ENCODE results near the gene TGFB1I1. TPM values are rescaled to one million over a fixed set of nuclear protein-coding genes. Genes with fewer than 3 reads are reported as not detected.
"Not testable (repeated sequence)": the region's sequence is repeated elsewhere in the genome, so short reads cannot be mapped to it uniquely, and the experiment has no call there.

The TGFB1I1 gene
- total RNA-seq, 6 experiments from 2014 or later = 163 to 209 (median 191) TPM

- DNase-seq = no peak
- peaks cover 8% of the 10 kb centered on the region for H3K9me3 Mint-ChIP-seq
- H3K4me1 Mint-ChIP-seq (ENCODE audit: low read depth) = peaks cover 12% of the 10 kb centered on the region
- H3K36me3 Mint-ChIP-seq (ENCODE audit: low read depth) = peaks cover 4% of the 10 kb centered on the region; the same call in 1 of the 2 replicates
- H3K4me3 Mint-ChIP-seq = no peak overlapping the region
- peaks cover 12% of the 10 kb centered on the region for H3K27me3 Mint-ChIP-seq (ENCODE audit: insufficient read depth)
- no peak overlapping the region for H3K27ac Mint-ChIP-seq
- TF ChIP-seq CTCF (IDR thresholded peaks at IDR 0.05) = no peak
Measured at GRCh38 chr16:31517800-31518402, 45.9 kb downstream of the TGFB1I1 start.

- peaks cover 16% of the 10 kb centered on the region for H3K27me3 Mint-ChIP-seq (ENCODE audit: insufficient read depth)
- DNase-seq = no peak
- H3K4me1 Mint-ChIP-seq (ENCODE audit: low read depth) = no peaks in the 10 kb centered on the region
- H3K4me3 Mint-ChIP-seq = no peak overlapping the region
- H3K36me3 Mint-ChIP-seq (ENCODE audit: low read depth) = peaks cover 4% of the 10 kb centered on the region; the same call in 1 of the 2 replicates
- peaks cover 6% of the 10 kb centered on the region for H3K9me3 Mint-ChIP-seq
- TF ChIP-seq CTCF (IDR thresholded peaks at IDR 0.05) = no peak
- no peak overlapping the region for H3K27ac Mint-ChIP-seq
Measured at GRCh38 chr16:31519759-31520431, 47.9 kb downstream of the TGFB1I1 start.

GRCh38 chr16:31521368-31521767 lies 49.4 kb downstream of the TGFB1I1 start:
- TF ChIP-seq CTCF (IDR thresholded peaks at IDR 0.05) = no peak
- Mint-ChIP-seq H3K9me3 (peaks cover 6% of the 10 kb centered on the region), H3K27me3 (ENCODE audit: insufficient read depth) (peaks cover 15% of the 10 kb centered on the region), H3K27ac (no peak overlapping the region), H3K4me1 (ENCODE audit: low read depth) (no peaks in the 10 kb centered on the region), H3K4me3 (no peak overlapping the region), H3K36me3 (ENCODE audit: low read depth) (peaks cover 4% of the 10 kb centered on the region; the same call in 1 of the 2 replicates)
- DNase-seq = no peak

GRCh38 chr16:31522071-31522470 lies 50.1 kb downstream of the TGFB1I1 start:
- H3K9me3 Mint-ChIP-seq = peaks cover 6% of the 10 kb centered on the region
- H3K4me1 Mint-ChIP-seq (ENCODE audit: low read depth) = no peaks in the 10 kb centered on the region
- no peak overlapping the region for H3K4me3 Mint-ChIP-seq
- no peak for TF ChIP-seq CTCF (IDR thresholded peaks at IDR 0.05)
- H3K27me3 Mint-ChIP-seq (ENCODE audit: insufficient read depth) = peaks cover 13% of the 10 kb centered on the region
- H3K27ac Mint-ChIP-seq = no peak overlapping the region
- H3K36me3 Mint-ChIP-seq (ENCODE audit: low read depth) = peaks cover 4% of the 10 kb centered on the region; the same call in 1 of the 2 replicates
- DNase-seq = no peak

GRCh38 chr16:31523768-31524167 lies 51.8 kb downstream of the TGFB1I1 start:
- not testable (repeated sequence) for H3K9me3 Mint-ChIP-seq; H3K36me3 Mint-ChIP-seq (ENCODE audit: low read depth); H3K4me1 Mint-ChIP-seq (ENCODE audit: low read depth); DNase-seq; H3K27ac Mint-ChIP-seq; H3K4me3 Mint-ChIP-seq
- H3K27me3 Mint-ChIP-seq (ENCODE audit: insufficient read depth) = peaks cover 22% of the 10 kb centered on the region

GRCh38 chr16:31525113-31525512 lies 53.2 kb downstream of the TGFB1I1 start:
- TF ChIP-seq CTCF (IDR thresholded peaks at IDR 0.05) = no peak

More at GRCh38 chr16:31525113-31525512, 53.2 kb downstream of the TGFB1I1 start:
- no peak for DNase-seq
- peaks cover 35% of the 10 kb centered on the region for H3K27me3 Mint-ChIP-seq (ENCODE audit: insufficient read depth)
- H3K4me3 Mint-ChIP-seq = no peak overlapping the region
- H3K4me1 Mint-ChIP-seq (ENCODE audit: low read depth) = peaks cover 6% of the 10 kb centered on the region
- no peaks in the 10 kb centered on the region for H3K9me3 Mint-ChIP-seq
- H3K27ac Mint-ChIP-seq = no peak overlapping the region
- no peaks in the 10 kb centered on the region for H3K36me3 Mint-ChIP-seq (ENCODE audit: low read depth)

Data from HFFc6 (cell line).